RWPE2 (cell line): Measurements from ENCODE around the gene AHSP.

Experiments used
- ATAC-seq: fragments of 200-7000 bp; cut with Tn5 transposase; 3 replicates; pipeline ENCODE4 v1.9.1; 2021; ENCODE audit warnings: low read depth
- DNase-seq: peaks from one replicate; pipeline ENCODE4 v3.0.0-alpha.2; 2020; ENCODE audit warnings: low spot score
- H3K27ac ChIP-seq: fragments of 450-650 bp; 2 replicates; pipeline ENCODE4 v1.5.1; 2017; ENCODE audit warnings: mild to moderate bottlenecking; ENCODE audit not compliant: poor library complexity, severe bottlenecking
- H3K27me3 ChIP-seq: fragments of 250-450 bp; sonication (Bioruptor Pico); 2 replicates; pipeline ENCODE4 v1.5.1; 2021; ENCODE audit warnings: mild to moderate bottlenecking, moderate library complexity; ENCODE audit not compliant: insufficient read depth, poor library complexity, severe bottlenecking
- H3K36me3 ChIP-seq: fragments of 250-450 bp; sonication (Bioruptor Pico); 2 replicates; pipeline ENCODE4 v1.5.1; 2020; ENCODE audit warnings: low read depth, mild to moderate bottlenecking, moderate library complexity
- H3K4me1 ChIP-seq: fragments of 250-450 bp; sonication (Bioruptor Pico); 2 replicates; pipeline ENCODE4 v1.5.1; 2021; ENCODE audit warnings: mild to moderate bottlenecking, moderate library complexity; ENCODE audit not compliant: insufficient read depth, poor library complexity, severe bottlenecking
- H3K4me3 ChIP-seq: fragments of 250-450 bp; sonication (Bioruptor Pico); 2 replicates; pipeline ENCODE4 v1.5.1; 2021; ENCODE audit warnings: mild to moderate bottlenecking, moderate library complexity; ENCODE audit not compliant: severe bottlenecking
- H3K9me3 ChIP-seq: fragments of 250-450 bp; sonication (Bioruptor Pico); 2 replicates; pipeline ENCODE4 v1.5.1; 2021; ENCODE audit warnings: mild to moderate bottlenecking, moderate library complexity; ENCODE audit not compliant: severe bottlenecking
- TF ChIP-seq, protein P1 (sequence below): fragments of 450-650 bp; IDR thresholded peaks from one replicate; pipeline ENCODE4 v1.5.1; 2017; ENCODE audit warnings: mild to moderate bottlenecking, moderate library complexity; ENCODE audit not compliant: poor library complexity, severe bottlenecking

The AHSP gene

DNA sequence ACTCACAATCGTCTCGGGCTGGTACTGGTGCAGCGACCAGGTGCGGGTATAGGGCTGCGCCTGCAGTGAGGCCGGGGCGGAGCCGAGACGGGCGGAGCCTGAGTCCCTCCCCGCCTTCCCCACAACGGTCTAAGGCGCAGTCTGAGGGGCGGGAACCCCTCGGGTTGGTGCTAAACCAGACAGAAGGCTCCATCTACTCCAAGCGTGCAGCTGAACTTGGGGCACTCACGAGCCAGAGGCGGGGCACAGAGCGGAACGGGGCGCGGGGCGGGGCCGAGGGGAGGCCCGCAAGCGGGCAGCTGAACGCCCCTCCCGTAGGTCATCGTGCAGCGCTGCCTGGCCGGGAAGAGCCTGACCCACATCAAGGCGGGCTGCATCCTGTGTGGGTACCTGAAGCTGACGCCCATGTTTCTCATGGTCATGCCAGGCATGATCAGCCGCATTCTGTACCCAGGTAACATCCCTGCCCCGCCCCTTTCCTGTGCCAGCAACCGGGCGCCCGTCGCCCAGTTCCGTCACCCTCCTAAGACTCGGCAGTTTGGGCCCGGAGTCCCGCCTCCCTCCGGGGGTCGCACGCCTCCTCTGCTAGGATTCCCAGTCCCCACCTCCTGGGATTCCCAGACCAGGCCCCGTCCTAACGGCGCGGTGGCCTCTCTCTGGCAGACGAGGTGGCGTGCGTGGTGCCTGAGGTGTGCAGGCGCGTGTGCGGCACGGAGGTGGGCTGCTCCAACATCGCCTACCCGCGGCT lies 39.8 kb upstream of the AHSP start:
- no peak for DNase-seq
- H3K27ac ChIP-seq = no peak overlapping the region
- H3K4me3 ChIP-seq = peak overlapping the region; percentile 37
- H3K36me3 ChIP-seq = 0 out of 2 replicates have a peak, but pooled peaks cover 4% of the 10 kb centered on the region
- ATAC-seq = peak; percentile 87
- no peaks in the 10 kb centered on the region for H3K9me3 ChIP-seq
- H3K27me3 ChIP-seq = no peaks in the 10 kb centered on the region
- H3K4me1 ChIP-seq = no peaks in the 10 kb centered on the region
- TF ChIP-seq, protein P1, sequence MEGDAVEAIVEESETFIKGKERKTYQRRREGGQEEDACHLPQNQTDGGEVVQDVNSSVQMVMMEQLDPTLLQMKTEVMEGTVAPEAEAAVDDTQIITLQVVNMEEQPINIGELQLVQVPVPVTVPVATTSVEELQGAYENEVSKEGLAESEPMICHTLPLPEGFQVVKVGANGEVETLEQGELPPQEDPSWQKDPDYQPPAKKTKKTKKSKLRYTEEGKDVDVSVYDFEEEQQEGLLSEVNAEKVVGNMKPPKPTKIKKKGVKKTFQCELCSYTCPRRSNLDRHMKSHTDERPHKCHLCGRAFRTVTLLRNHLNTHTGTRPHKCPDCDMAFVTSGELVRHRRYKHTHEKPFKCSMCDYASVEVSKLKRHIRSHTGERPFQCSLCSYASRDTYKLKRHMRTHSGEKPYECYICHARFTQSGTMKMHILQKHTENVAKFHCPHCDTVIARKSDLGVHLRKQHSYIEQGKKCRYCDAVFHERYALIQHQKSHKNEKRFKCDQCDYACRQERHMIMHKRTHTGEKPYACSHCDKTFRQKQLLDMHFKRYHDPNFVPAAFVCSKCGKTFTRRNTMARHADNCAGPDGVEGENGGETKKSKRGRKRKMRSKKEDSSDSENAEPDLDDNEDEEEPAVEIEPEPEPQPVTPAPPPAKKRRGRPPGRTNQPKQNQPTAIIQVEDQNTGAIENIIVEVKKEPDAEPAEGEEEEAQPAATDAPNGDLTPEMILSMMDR = no peak

DNA sequence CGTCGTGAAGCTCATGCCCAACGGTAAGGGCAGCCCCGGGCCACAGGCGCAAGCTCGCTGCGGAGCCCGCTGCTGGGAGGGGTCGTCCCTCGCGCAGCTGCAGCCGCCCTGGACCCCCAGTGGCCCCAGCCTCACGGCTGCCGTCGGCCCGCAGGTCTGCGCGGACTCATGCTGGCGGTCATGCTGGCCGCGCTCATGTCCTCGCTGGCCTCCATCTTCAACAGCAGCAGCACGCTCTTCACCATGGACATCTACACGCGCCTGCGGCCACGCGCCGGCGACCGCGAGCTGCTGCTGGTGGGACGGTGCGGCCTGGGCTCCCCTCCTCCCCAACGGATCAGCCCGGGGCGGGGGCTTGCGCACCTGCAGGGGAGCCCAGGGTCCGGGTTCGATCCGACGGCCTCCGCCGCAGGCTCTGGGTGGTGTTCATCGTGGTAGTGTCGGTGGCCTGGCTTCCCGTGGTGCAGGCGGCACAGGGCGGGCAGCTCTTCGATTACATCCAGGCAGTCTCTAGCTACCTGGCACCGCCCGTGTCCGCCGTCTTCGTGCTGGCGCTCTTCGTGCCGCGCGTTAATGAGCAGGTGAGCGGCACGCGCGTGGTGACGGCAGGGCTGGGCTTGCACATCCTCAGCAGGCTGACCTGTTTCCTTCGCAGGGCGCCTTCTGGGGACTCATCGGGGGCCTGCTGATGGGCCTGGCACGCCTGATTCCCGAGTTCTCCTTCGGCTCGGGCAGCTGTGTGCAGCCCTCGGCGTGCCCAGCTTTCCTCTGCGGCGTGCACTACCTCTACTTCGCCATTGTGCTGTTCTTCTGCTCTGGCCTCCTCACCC lies 39.0 kb upstream of the AHSP start:
- peak overlapping the region; percentile 37 for H3K4me3 ChIP-seq
- ATAC-seq (peak; percentile 2), DNase-seq (no peak)
- H3K4me1 ChIP-seq = no peaks in the 10 kb centered on the region
- H3K27me3 ChIP-seq = no peaks in the 10 kb centered on the region
- peaks cover 9% of the 10 kb centered on the region; the same call in 1 of the 2 replicates for H3K36me3 ChIP-seq
- TF ChIP-seq, protein P1 = peak; percentile 8
- H3K9me3 ChIP-seq = no peaks in the 10 kb centered on the region
- no peak overlapping the region for H3K27ac ChIP-seq

DNA sequence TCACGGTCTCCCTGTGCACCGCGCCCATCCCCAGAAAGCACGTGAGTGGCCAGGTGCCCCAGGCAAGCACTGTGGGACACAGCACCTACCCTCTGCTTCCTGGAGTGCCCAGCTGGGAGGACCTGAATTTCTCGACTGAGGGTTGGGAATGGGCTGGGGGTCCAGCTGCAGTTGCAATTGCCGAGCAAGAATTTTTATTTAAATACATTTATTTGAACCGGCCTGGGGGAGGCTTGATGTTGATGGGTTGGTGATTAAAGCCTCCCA lies 38.5 kb upstream of the AHSP start:
- Histone ChIP-seq H3K27ac (no peak overlapping the region), H3K4me3 (no peak overlapping the region), H3K9me3 (no peaks in the 10 kb centered on the region), H3K4me1 (no peaks in the 10 kb centered on the region), H3K36me3 (peaks cover 9% of the 10 kb centered on the region; the same call in 1 of the 2 replicates), H3K27me3 (no peaks in the 10 kb centered on the region)
- DNase-seq = no peak
- no peak for ATAC-seq
- TF ChIP-seq, protein P1 = no peak

DNA sequence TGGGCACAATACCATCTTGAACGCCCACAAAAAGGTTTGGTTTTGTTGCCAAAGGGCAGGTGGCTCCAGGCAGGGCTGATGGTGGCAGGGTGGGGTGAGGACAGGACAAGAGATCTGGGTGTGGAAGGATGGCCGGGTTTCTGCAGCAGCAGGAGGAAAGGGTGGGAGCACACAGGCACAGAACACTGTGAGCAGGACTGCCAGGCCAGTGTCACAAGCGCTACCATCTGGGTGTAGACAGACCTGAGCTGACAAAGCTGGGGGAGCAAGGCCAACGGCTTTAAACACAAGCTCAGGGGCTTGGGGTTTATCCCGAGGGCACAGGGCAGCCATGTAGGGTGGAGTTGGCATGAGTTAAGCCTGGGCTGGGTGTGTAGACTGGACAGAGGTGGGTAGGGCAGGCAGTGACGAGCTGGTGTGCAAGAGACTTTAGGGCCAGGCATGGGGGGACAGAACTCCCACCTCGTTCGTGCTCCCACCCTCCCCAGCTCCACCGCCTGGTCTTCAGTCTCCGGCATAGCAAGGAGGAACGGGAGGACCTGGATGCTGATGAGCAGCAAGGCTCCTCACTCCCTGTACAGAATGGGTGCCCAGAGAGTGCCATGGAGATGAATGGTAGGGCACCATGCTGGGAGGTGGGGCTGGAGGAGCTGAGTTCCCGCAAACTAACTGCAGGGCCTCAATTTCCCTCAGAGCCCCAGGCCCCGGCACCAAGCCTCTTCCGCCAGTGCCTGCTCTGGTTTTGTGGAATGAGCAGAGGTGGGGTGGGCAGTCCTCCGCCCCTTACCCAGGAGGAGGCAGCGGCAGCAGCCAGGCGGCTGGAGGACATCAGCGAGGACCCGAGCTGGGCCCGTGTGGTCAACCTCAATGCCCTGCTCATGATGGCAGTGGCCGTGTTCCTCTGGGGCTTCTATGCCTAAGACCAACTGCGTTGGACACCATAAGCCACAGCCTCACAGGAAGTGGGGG lies 37.8 kb upstream of the AHSP start:
- no peaks in the 10 kb centered on the region for H3K27me3 ChIP-seq
- H3K36me3 ChIP-seq = peaks cover 10% of the 10 kb centered on the region; the same call in 1 of the 2 replicates
- H3K4me3 ChIP-seq = no peak overlapping the region
- DNase-seq = no peak
- TF ChIP-seq, protein P1 = no peak
- no peaks in the 10 kb centered on the region for H3K9me3 ChIP-seq
- ATAC-seq = no peak
- H3K4me1 ChIP-seq = no peaks in the 10 kb centered on the region
- H3K27ac ChIP-seq = no peak overlapping the region
